ENCODE data around the gene RASAL1. TPM values are rescaled to one million over a fixed set of nuclear protein-coding genes. Genes with fewer than 3 reads are reported as not detected.

Gene RASAL1
- polyA plus RNA-seq, 3 donors = not detected

DNA sequence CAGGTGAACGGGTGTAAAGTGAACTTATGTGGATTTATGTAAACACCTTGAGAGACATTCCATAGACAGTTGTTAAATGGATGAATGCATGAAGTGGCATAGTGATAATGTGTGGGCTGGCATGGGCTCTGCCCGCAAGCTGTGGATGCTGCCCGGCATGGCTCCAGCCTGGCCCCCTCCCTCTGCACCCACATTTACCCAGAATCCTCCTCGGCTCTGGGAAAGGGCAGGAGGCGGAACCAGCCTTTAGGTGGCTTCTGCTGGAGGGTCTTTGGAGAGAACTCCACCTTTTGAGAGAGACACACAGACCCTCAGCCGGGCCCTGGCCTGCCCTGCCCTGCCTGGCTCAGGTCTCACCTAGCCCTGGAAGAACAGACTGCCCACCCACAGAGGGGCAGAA is 18.7 kb downstream of the RASAL1 start:
- Histone ChIP-seq H3K4me1 (ENCODE audit: control insufficient read depth in 1 of 2, insufficient read depth in 2 of 2, low read length in 2 of 2) (no peaks in the 10 kb centered on the region), H3K79me2 (ENCODE audit: insufficient read depth, low read length) (no peaks in the 10 kb centered on the region), H3K27me3 (ENCODE audit: control insufficient read depth in 2 of 2, insufficient read depth in 2 of 2, low read length in 2 of 2) (peaks cover 0 to 5% of the 10 kb centered on the region in 2 donors), H3K9ac (ENCODE audit: insufficient read depth, low read length, poor library complexity, severe bottlenecking) (no peak overlapping the region), H4K20me1 (ENCODE audit: insufficient read depth, low read length) (no peaks in the 10 kb centered on the region), H2AFZ (ENCODE audit: insufficient read depth, low read depth, low read length, poor library complexity, severe bottlenecking) (no peak overlapping the region), H3K9me3 (replicated peaks in 1 of 2; ENCODE audit: control insufficient read depth in 1 of 2, insufficient read depth in 1 of 2, low read length in 2 of 2) (no peaks in the 10 kb centered on the region), H3K4me3 (replicated peaks in 1 of 3; ENCODE audit: low read depth in 2 of 3, low read length in 3 of 3) (no peak overlapping the region), H3K36me3 (replicated peaks in 1 of 2; ENCODE audit: control insufficient read depth in 1 of 2, insufficient read depth in 2 of 2, low read length in 2 of 2) (no peaks in the 10 kb centered on the region), H3K4me2 (replicated peaks; ENCODE audit: extremely low read depth, low read length, poor library complexity, severe bottlenecking) (no peak overlapping the region), H3K27ac (ENCODE audit: low read depth in 1 of 2, low read length in 2 of 2) (no peak overlapping the region)
- Mint-ChIP-seq H3K27ac (no peak overlapping the region), H3K27me3 (ENCODE audit: low read depth in 3 of 3) (peaks cover 3 to 9% (median 8%) of the 10 kb centered on the region in 3 donors), H3K4me3 (no peak overlapping the region), H3K4me1 (no peaks in the 10 kb centered on the region), H3K9me3 (peaks cover 0 to 2% (median 0%) of the 10 kb centered on the region in 7 donors), H3K36me3 (no peaks in the 10 kb centered on the region)
- intact Hi-C loops (cut with micrococcal nuclease) = no loop called here
- no peak for DNase-seq
- 80% methylated on average over 1 of the region's 6 CpGs for WGBS (ENCODE audit: insufficient coverage)
- TF ChIP-seq, protein P1, sequence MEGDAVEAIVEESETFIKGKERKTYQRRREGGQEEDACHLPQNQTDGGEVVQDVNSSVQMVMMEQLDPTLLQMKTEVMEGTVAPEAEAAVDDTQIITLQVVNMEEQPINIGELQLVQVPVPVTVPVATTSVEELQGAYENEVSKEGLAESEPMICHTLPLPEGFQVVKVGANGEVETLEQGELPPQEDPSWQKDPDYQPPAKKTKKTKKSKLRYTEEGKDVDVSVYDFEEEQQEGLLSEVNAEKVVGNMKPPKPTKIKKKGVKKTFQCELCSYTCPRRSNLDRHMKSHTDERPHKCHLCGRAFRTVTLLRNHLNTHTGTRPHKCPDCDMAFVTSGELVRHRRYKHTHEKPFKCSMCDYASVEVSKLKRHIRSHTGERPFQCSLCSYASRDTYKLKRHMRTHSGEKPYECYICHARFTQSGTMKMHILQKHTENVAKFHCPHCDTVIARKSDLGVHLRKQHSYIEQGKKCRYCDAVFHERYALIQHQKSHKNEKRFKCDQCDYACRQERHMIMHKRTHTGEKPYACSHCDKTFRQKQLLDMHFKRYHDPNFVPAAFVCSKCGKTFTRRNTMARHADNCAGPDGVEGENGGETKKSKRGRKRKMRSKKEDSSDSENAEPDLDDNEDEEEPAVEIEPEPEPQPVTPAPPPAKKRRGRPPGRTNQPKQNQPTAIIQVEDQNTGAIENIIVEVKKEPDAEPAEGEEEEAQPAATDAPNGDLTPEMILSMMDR (IDR thresholded peaks at IDR 0.05) = no peak

DNA sequence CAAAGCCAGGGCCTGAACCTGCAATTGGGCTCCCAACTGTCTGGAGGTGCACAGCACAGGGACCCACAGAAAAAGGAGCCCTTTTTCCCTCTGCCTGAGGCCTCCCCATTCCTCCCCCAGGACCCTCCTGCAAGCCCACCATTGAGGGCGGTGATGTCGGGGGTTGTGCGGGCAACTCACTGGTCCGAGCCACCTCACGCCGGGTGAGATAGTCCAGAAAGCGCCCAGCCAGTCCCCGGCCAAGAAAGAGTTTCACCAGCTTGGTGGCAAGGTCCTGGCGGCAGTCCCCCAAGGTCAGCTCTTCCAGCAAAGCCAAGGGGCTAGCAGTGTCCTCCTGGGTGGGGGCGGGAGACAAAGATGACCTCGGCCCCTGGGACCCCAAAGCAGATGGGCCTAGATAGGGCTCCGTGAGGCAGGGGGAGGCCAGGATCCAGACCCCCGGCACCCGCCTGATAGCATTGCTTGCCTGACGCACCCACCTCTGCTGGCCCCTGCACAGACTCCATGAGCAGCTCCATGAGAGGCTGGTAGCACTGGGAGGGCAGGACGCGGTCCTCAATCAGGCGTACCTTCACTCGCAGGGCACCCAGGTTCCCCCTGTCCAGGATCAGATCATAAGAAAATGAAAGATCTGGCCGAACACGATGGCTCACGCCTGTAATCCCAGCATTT is 20.0 kb downstream of the RASAL1 start:
- Histone ChIP-seq H3K27me3 (ENCODE audit: control insufficient read depth in 2 of 2, insufficient read depth in 2 of 2, low read length in 2 of 2) (peaks cover 0 to 3% of the 10 kb centered on the region in 2 donors), H3K79me2 (ENCODE audit: insufficient read depth, low read length) (no peaks in the 10 kb centered on the region), H3K36me3 (replicated peaks in 1 of 2; ENCODE audit: control insufficient read depth in 1 of 2, insufficient read depth in 2 of 2, low read length in 2 of 2) (no peaks in the 10 kb centered on the region), H3K9me3 (replicated peaks in 1 of 2; ENCODE audit: control insufficient read depth in 1 of 2, insufficient read depth in 1 of 2, low read length in 2 of 2) (no peaks in the 10 kb centered on the region), H3K4me1 (ENCODE audit: control insufficient read depth in 1 of 2, insufficient read depth in 2 of 2, low read length in 2 of 2) (no peaks in the 10 kb centered on the region), H3K27ac (ENCODE audit: low read depth in 1 of 2, low read length in 2 of 2) (no peak overlapping the region), H3K4me3 (replicated peaks in 1 of 3; ENCODE audit: low read depth in 2 of 3, low read length in 3 of 3) (no peak overlapping the region), H3K9ac (ENCODE audit: insufficient read depth, low read length, poor library complexity, severe bottlenecking) (no peak overlapping the region), H3K4me2 (replicated peaks; ENCODE audit: extremely low read depth, low read length, poor library complexity, severe bottlenecking) (no peak overlapping the region), H2AFZ (ENCODE audit: insufficient read depth, low read depth, low read length, poor library complexity, severe bottlenecking) (no peak overlapping the region), H4K20me1 (ENCODE audit: insufficient read depth, low read length) (no peaks in the 10 kb centered on the region)
- no peak for DNase-seq
- no peak overlapping the region for H3K27ac Mint-ChIP-seq
- WGBS (ENCODE audit: insufficient coverage) = 88% methylated on average over 22 of the region's 22 CpGs
- H3K4me1 Mint-ChIP-seq = no peaks in the 10 kb centered on the region
- H3K9me3 Mint-ChIP-seq = peaks cover 0 to 2% (median 0%) of the 10 kb centered on the region in 7 donors
- no peak overlapping the region for H3K4me3 Mint-ChIP-seq
- TF ChIP-seq, protein P1 (IDR thresholded peaks at IDR 0.05) = no peak
- intact Hi-C loops (cut with micrococcal nuclease) = no loop called here
- peaks cover 3 to 10% (median 7%) of the 10 kb centered on the region in 3 donors for H3K27me3 Mint-ChIP-seq (ENCODE audit: low read depth in 3 of 3)
- no peaks in the 10 kb centered on the region for H3K36me3 Mint-ChIP-seq
